Fibroblast of lung (primary cell): Measurements from ENCODE around the gene SYT12.

ENCODE experiments used
- CTCF ChIP-seq, 2 donors: IDR thresholded peaks in 1 of 2; conservative IDR thresholded peaks in 1 of 2; 1 replicate in 1 of 2; 2 replicates in 1 of 2; pipeline ENCODE4 v1.5.1; 2011 to 2012; ENCODE audit warnings: low read length in 2 of 2, control low read depth in 1 of 2, inconsistent platforms in 1 of 2, low read depth in 1 of 2, mild to moderate bottlenecking in 1 of 2
- EZH2 ChIP-seq: IDR thresholded peaks from 2 replicates; pipeline ENCODE4 v1.5.1; 2012; ENCODE audit warnings: low read length, control low read depth, mild to moderate bottlenecking; ENCODE audit errors: missing control alignments

- TF ChIP-seq CTCF (conservative IDR thresholded peaks at IDR 0.05 in 1 of 2, IDR thresholded peaks at IDR 0.05 in 1 of 2; ENCODE audit: low read depth in 1 of 2, low read length in 2 of 2) (no peak), EZH2 (no peak)
These were observed 59.3 kb downstream of the SYT12 start for GRCh38 chr11:67082071-67082791.
